Activated CD4-positive, alpha-beta T cell treated with anti-CD3 and anti-CD28 coated beads for 1 hour (primary cell): Measurements from ENCODE around the gene CYSTM1.

Experiments
- DNase-seq: peaks from one replicate; pipeline ENCODE4 v3.0.0-alpha.2; 2020

CYSTM1 gene

GRCh38 chr5:140261403-140262171, 86.6 kb downstream of the CYSTM1 start:
- no peak for DNase-seq

- no peak for DNase-seq
Observed at GRCh38 chr5:140262221-140262620, 87.2 kb downstream of the CYSTM1 start.

GRCh38 chr5:140262839-140263238, 87.9 kb downstream of the CYSTM1 start:
- DNase-seq: no peak

- DNase-seq: no peak
Observed at GRCh38 chr5:140265845-140266244, 90.9 kb downstream of the CYSTM1 start.

GRCh38 chr5:140266471-140267200, 91.6 kb downstream of the CYSTM1 start:
- no peak for DNase-seq

- DNase-seq: no peak
Observed at GRCh38 chr5:140267201-140267540, 92.2 kb downstream of the CYSTM1 start.

- DNase-seq: no peak
Observed at GRCh38 chr5:140267559-140268018, 92.6 kb downstream of the CYSTM1 start.

- no peak for DNase-seq
Observed at GRCh38 chr5:140270008-140270407, 95.0 kb downstream of the CYSTM1 start.

GRCh38 chr5:140273401-140273877, 98.5 kb downstream of the CYSTM1 start:
- no peak for DNase-seq

- DNase-seq: no peak
Observed at GRCh38 chr5:140275837-140276236, 100.8 kb downstream of the CYSTM1 start.

- DNase-seq: no peak
Observed at GRCh38 chr5:140282266-140282665, 107.3 kb downstream of the CYSTM1 start.

GRCh38 chr5:140284013-140284412, 109.0 kb downstream of the CYSTM1 start:
- DNase-seq: no peak

- no peak for DNase-seq
Observed at GRCh38 chr5:140286424-140286823, 111.4 kb downstream of the CYSTM1 start.

GRCh38 chr5:140287801-140288521, 113.0 kb downstream of the CYSTM1 start:
- no peak for DNase-seq

- DNase-seq: no peak
Observed at GRCh38 chr5:140292212-140293036, 117.4 kb downstream of the CYSTM1 start.
